ENCODE measurements around the gene OST4. TPM values are rescaled to one million over a fixed set of nuclear protein-coding genes. Genes with fewer than 3 reads are reported as not detected.
A peak's percentile ranks its signal among the peaks of the same experiment; 100 is the strongest.

Gene OST4
- total RNA-seq, 1 donor from 2014 or later, result 398 TPM

GRCh38 chr2:27093430-27094352, 22.2 kb upstream of the OST4 start:
- DNase-seq (ENCODE audit: low spot score), result no peak

- DNase-seq (ENCODE audit: low spot score), result no peak
Measured at GRCh38 chr2:27092696-27093429, 21.4 kb upstream of the OST4 start.

- DNase-seq (ENCODE audit: low spot score), result no peak
Measured at GRCh38 chr2:27091746-27092695, 20.6 kb upstream of the OST4 start.

- DNase-seq (ENCODE audit: low spot score), result no peak
Measured at GRCh38 chr2:27089111-27089954, 17.9 kb upstream of the OST4 start.

DNA sequence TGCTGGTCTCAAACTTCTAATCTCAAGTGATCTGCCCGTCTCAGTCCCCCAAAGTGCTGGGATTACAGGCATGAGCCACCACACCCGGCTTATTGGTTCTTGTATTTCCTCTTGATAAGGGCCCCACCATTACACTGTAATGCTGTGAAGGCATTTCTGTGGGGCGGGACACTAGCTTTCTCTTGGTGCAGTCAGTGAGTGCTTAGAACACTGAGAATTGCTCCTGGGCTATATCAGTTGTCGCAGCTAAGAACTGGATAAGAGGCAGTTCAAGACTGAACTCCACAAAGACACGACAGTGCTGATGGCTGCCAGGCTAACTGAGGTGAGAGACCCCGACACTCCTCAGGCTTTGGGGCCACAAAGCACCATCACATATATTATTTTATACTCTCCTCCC, 17.2 kb upstream of the OST4 start:
- no peak for DNase-seq (ENCODE audit: low spot score)

- no peak for DNase-seq (ENCODE audit: low spot score)
Measured at GRCh38 chr2:27087823-27088410, 16.5 kb upstream of the OST4 start.

GRCh38 chr2:27086724-27087593, 15.5 kb upstream of the OST4 start, which contains the start of gene KHK:
TSS of gene KHK (plus strand) at chr2:27086772. CDS start at chr2:27087260, 488 bp downstream.
- DNase-seq (ENCODE audit: low spot score), result peak; percentile 61

GRCh38 chr2:27086090-27086723, 14.8 kb upstream of the OST4 start:
- DNase-seq (ENCODE audit: low spot score), result peak; percentile 96

DNA sequence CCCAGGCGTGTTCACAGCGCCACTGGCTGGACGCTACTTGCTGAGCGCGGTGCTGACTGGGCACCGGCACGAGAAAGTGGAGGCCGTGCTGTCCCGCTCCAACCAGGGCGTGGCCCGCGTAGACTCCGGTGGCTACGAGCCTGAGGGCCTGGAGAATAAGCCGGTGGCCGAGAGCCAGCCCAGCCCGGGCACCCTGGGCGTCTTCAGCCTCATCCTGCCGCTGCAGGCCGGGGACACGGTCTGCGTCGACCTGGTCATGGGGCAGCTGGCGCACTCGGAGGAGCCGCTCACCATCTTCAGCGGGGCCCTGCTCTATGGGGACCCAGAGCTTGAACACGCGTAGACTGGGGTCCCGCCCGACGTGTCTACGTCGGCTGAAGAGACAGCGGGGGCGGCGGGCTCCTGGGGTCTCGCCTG, 14.2 kb upstream of the OST4 start:
- peak; percentile 82 for DNase-seq (ENCODE audit: low spot score)

GRCh38 chr2:27085062-27085672, 13.7 kb upstream of the OST4 start:
- no peak for DNase-seq (ENCODE audit: low spot score)

- DNase-seq (ENCODE audit: low spot score), result no peak
Measured at GRCh38 chr2:27084297-27085061, 13.0 kb upstream of the OST4 start.

- DNase-seq (ENCODE audit: low spot score), result no peak
Measured at GRCh38 chr2:27083410-27084296, 12.2 kb upstream of the OST4 start.

DNA sequence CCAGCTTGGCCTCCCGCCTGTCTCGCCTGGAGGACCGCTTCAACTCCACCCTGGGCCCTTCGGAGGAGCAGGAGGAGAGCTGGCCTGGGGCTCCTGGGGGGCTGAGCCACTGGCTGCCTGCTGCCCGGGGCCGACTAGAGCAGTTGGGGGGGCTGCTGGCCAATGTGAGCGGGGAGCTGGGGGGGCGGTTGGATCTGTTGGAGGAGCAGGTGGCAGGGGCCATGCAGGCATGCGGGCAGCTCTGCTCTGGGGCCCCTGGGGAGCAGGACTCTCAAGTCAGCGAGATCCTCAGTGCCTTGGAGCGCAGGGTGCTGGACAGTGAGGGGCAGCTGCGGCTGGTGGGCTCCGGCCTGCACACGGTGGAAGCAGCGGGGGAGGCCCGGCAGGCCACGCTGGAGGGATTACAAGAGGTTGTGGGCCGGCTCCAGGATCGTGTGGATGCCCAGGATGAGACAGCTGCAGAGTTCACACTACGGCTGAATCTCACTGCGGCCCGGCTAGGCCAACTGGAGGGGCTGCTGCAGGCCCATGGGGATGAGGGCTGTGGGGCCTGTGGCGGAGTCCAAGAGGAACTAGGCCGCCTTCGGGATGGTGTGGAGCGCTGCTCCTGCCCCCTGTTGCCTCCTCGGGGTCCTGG, 11.4 kb upstream of the OST4 start:
- DNase-seq (ENCODE audit: low spot score), result no peak

DNA sequence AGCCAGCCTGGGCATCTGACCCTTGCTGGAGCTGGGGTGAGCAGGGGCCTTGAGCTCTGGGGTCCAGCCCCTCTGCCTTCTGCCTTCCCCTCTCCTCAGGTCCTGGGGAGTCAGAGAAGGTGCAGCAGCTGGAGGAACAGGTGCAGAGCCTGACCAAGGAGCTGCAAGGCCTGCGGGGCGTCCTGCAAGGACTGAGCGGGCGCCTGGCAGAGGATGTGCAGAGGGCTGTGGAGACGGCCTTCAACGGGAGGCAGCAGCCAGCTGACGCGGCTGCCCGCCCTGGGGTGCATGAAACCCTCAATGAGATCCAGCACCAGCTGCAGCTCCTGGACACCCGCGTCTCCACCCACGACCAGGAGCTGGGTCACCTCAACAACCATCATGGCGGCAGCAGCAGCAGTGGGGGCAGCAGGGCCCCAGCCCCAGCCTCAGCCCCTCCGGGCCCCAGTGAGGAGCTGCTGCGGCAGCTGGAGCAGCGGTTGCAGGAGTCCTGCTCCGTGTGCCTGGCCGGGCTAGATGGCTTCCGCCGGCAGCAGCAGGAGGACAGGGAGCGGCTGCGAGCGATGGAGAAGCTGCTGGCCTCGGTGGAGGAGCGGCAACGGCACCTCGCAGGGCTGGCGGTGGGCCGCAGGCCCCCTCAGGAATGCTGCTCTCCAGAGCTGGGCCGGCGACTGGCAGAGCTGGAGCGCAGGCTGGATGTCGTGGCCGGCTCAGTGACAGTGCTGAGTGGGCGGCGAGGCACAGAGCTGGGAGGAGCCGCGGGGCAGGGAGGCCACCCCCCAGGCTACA, 10.7 kb upstream of the OST4 start:
- DNase-seq (ENCODE audit: low spot score), result no peak

GRCh38 chr2:27080603-27080936, 9.1 kb upstream of the OST4 start:
- DNase-seq (ENCODE audit: low spot score), result no peak

GRCh38 chr2:27080140-27080469, 8.7 kb upstream of the OST4 start:
- DNase-seq (ENCODE audit: low spot score), result no peak
